Medulla oblongata (tissue), 1 donor: ENCODE results near the gene HNF4A.

ENCODE experiments used
- DNase-seq: peaks from one replicate; pipeline ENCODE4 v3.0.0-alpha.2; 2015; ENCODE audit errors: extremely low spot score

Gene HNF4A

GRCh38 chr20:44392088-44392775, 36.7 kb downstream of the HNF4A start:
- no peak for DNase-seq

GRCh38 chr20:44392776-44393607, 37.5 kb downstream of the HNF4A start:
- DNase-seq = no peak

DNA sequence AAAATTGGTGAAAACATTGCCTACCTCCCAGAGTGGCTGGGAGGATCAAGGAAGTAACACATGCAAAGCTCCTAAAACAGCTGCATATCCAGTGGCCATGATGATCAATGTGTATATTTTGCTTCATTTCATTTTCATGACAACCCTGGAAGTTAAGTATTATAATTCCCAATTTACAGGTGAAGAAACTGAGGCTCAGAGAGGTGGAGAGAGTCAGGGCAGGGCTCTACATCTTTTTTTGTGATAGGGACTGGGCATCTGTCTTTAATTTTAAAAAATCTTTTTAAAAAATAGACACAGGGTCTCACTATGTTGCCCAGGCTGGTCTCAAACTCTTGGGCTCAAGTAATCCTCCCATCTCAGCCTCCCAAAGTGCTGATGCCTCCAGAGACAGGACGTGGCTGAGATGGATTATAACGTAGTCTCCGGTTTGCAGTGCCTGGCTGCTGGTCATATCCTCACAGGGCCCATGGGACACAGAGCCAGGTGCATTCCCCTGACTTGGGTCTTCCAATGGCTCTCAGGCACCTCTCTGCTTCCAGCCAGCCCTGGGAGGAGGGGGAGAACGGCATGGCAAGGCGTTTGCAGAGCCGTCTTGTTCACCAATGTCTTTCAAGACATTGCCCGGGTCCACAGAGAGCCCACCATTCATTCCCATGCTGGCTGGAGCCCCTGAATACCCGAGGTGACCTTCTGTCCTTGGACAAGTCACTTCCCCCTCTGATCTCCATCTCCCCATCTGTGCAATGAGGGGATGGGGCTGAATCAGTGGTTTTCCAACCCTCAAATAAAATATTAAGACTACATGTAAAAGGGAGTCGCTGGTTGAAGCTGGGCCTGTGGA, 38.3 kb downstream of the HNF4A start:
- no peak for DNase-seq

GRCh38 chr20:44394452-44394701, 38.9 kb downstream of the HNF4A start:
- no peak for DNase-seq

DNA sequence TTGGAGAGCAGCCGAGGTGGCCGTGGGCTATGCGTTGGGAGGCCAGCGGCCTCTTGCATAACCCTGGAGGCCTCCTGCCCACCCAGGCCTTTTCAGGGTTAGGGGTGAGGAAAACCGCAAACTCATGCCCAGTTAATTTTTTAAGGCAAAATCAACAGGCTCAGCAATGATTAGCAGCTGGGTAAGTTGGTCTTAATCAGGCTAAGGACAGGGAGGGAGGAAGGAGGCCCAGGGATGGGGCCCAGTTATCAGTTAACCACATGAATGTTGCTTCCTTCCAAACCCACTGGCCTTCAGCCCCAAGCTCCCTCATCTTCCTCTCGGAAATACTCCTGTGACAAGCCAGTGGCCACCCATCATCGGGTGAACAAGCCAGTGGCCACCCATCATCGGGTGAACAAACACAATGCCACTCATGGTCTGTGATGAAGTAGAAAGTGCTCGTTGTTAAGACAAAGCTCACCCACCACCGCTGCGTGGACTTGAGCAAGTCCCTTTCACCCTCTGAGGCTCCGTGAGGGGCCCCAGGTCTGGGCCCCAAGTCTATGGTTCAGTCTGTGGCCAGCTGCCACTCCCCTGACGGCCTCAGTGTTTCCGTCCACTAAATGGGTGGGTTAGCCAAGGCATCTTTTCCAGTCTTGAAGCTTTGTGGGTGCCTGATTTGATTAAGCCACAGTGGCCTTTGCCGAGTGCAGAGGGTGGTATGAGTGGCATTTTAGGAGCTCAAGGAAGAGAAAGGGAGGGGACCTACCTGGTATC, 39.4 kb downstream of the HNF4A start:
- DNase-seq = no peak

DNA sequence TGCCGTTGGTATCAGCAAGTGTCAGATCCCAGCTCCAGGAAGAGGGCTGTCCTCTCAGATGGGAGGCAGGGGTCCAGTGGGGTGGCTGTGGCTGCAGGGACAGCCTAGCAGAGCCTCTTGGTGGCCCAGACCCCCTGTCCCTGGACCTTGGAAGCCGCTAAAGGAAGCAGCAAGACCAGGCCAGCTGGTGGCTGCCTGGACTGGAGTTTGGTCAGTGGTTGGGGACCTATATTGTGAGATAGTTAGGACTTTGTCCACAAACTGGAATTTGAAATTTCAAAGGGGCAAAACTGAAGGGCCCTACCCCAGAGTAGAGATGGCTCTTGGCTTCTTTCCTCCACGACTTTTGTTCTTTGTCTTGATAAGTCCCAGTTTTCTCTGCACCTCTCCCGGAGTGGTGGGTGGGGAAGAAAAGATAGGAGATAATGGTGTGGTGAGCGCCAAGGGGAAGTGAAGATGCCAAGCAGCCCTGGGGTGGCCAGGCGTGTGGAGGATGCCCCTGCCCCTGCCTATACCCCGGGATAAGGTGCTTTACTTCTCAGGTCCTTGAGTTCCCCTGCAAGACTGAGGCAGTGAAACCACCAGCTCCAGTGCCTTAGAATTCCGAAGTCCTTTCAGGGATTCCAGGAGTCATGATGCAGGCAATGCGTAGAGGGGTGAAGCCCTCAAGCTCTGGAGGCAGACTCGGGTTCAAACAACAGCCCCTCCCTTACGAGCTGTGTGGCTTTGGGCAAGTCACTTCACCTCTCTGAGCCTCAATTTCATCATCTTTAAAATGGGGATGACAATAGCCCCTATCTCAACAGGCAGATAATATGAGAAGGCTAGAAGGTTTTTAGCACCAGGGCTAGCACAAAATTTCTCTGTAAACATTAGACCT, 40.2 kb downstream of the HNF4A start:
- DNase-seq = no peak

GRCh38 chr20:44396369-44397130, 41.1 kb downstream of the HNF4A start:
- no peak for DNase-seq

GRCh38 chr20:44398335-44398734, 42.8 kb downstream of the HNF4A start:
- no peak for DNase-seq

DNA sequence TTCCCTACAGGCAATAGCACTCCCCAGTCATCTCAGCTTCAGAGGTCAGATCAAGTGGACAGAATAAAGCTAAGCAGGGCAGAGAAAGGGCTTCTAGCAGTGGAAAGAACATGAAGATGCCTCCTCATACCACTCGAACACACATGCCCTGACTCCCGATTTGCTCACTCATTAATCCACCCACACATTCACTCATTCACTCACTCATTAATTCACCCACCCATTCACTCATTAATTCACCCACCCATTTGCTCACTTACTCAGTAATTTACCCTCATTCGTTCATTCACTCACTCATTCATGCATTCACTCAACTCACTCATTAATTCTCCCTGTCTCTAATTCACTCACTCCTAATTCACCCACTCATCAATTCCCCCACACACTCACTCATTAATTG, 43.9 kb downstream of the HNF4A start:
- DNase-seq = no peak

DNA sequence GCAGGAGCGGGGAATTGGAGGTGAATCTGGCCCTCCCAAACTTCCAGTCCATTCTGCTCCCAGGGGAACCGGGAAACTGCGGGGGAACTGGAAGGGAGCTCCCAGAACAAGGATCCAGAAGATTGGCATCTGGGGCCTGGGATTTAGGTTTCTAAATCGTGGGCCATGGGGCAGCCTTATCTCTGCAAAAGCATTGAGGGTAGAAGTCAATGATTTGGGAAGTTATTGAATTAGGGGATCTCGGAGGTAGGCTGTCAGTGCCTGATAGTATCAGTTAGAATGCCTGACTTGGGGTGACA, 45.1 kb downstream of the HNF4A start:
- no peak for DNase-seq

DNA sequence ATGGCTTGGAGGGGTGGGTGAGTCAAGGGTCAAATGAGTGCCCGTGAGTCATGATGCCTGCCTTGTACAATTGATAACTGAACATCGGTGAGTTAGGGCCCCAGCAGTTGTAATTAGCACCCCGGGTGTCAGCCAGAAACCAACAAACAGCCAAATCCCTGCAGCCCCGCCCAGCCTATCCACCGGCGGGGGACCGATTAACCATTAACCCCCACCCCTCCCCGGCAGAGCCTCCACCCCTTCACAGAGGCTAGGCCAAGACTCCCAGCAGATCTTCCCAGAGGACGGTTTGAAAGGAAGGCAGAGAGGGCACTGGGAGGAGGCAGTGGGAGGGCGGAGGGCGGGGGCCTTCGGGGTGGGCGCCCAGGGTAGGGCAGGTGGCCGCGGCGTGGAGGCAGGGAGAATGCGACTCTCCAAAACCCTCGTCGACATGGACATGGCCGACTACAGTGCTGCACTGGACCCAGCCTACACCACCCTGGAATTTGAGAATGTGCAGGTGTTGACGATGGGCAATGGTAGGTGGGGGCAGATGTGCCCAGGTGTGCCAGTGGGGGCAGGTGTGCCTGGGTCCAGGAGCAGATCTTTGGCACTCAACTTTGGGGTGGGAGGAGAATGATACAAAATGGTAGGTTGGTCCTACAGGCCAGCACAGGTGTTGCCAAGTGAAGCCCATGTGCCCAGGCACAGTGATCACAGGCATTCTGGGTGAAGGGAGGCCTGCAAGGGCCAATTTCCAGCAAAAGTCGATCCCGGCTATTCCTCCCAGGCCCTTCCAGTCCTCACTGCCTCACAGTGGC, 45.7 kb downstream of the HNF4A start:
- no peak for DNase-seq

DNA sequence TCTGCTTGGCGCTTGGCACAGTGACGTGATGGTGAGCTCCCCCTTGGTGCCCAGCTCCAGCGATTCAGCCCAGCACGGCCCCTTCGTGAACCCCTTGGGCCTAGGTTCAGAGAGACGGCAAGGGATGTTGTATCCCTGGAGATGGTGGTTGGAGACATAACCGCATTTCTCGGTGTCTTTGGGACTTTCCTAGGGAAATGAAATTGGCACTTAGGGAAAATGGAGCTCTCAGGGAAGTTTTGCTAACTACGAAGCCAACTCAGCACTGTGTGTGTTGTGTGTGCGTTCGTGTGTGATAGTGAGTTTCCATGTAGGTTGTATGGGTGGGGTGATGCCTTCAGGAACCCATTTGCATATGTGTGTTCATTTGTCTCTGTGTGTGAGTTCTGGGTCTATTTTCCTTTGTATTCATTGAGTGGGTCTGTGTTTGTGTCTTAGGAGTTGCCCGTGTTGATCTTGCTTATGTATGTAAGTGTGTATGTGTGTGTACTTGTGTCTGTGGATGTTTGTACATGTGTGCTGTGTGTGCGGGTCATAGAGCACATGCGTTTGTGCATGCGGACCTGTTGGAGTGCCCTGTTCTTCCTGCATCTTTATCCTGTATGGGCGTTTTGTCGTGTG, 46.4 kb downstream of the HNF4A start:
- DNase-seq = no peak

GRCh38 chr20:44402391-44403193, 47.1 kb downstream of the HNF4A start:
- DNase-seq = no peak

- DNase-seq = no peak
These were observed 48.0 kb downstream of the HNF4A start for GRCh38 chr20:44403194-44404112.

- DNase-seq = no peak
These were observed 49.0 kb downstream of the HNF4A start for GRCh38 chr20:44404204-44405181.

DNA sequence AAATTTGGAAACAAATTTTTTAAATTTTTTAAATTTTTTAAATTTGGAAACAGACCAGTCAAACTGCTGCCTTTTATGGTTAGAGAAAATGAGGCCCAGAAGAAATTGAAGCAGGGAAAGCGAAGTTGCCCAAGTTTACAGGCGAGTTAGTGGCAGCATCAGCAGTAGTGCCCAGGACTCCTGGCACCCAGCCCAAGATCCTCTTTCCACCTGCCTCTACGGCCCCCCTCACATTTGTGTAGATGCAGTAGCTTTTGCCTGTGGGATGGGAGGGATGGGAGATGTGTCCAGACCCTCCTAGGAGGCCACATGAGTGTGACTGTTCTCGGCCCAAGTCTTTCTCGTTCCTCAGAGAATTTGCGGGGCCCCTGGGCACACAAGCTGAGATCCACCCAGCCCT, 49.8 kb downstream of the HNF4A start:
- no peak for DNase-seq
